ENCODE data around the gene PLXNA2. TPM values are rescaled to one million over a fixed set of nuclear protein-coding genes. Genes with fewer than 3 reads are reported as not detected.

PLXNA2 gene
- total RNA-seq, 2 experiments from 2014 or later: 0.23 TPM; not detected in 1

DNA sequence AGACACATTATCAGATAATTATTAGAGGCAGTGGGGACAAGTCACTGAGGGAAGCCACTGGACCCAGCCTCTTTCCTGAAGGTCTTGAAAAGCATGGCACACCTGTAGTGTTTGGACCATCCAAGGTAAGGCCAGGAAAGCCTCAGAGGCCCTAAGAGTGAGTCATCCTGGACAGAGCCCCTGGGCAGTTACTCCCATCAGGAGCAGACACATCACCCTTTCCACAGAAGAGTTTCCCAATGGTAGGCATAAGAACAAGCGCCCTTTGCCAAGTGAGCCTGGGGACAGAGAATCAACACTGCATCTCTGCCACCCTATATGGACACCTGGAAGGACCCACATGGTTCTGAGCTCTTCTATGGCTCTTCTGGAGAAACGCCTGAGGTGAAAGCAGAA, 136.0 kb downstream of the PLXNA2 start:
- ChIA-PET POLR2A (no interaction called here), CTCF (ENCODE audit: unreplicated experiment) (no interaction called here)
- Histone ChIP-seq H3K4me2 (ENCODE audit: low read length) (no peak overlapping the region), H3K4me1 (ENCODE audit: insufficient read depth, low read length, poor library complexity, severe bottlenecking) (no peaks in the 10 kb centered on the region), H3K9me3 (ENCODE audit: low read length) (no peaks in the 10 kb centered on the region), H4K20me1 (ENCODE audit: insufficient read depth, low read length) (no peaks in the 10 kb centered on the region), H3K36me3 (ENCODE audit: insufficient read depth, low read length) (no peaks in the 10 kb centered on the region), H3K9me2 (ENCODE audit: insufficient read depth, low read length) (no peaks in the 10 kb centered on the region), H3K4me3 (ENCODE audit: low read depth, low read length, poor library complexity, severe bottlenecking) (no peak overlapping the region), H3K79me2 (ENCODE audit: insufficient read depth, low read depth, low read length) (no peaks in the 10 kb centered on the region), H3K27ac (ENCODE audit: low read depth, low read length, poor library complexity, severe bottlenecking) (no peak overlapping the region), H2AFZ (ENCODE audit: low read length) (no peak overlapping the region)
- intact Hi-C loops (cut with micrococcal nuclease; ENCODE audit: unreplicated experiment): no loop called here
- TF ChIP-seq, protein P1, sequence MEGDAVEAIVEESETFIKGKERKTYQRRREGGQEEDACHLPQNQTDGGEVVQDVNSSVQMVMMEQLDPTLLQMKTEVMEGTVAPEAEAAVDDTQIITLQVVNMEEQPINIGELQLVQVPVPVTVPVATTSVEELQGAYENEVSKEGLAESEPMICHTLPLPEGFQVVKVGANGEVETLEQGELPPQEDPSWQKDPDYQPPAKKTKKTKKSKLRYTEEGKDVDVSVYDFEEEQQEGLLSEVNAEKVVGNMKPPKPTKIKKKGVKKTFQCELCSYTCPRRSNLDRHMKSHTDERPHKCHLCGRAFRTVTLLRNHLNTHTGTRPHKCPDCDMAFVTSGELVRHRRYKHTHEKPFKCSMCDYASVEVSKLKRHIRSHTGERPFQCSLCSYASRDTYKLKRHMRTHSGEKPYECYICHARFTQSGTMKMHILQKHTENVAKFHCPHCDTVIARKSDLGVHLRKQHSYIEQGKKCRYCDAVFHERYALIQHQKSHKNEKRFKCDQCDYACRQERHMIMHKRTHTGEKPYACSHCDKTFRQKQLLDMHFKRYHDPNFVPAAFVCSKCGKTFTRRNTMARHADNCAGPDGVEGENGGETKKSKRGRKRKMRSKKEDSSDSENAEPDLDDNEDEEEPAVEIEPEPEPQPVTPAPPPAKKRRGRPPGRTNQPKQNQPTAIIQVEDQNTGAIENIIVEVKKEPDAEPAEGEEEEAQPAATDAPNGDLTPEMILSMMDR (conservative IDR thresholded peaks at IDR 0.05; ENCODE audit: low read length): no peak
- no peak for TF ChIP-seq EZH2phosphoT487 (IDR thresholded peaks at IDR 0.05; ENCODE audit: borderline replicate concordance, low read depth, low read length)
- no TSS peak for BruUV-seq (replicated peaks)
- DNase-seq (ENCODE audit: low spot score): no peak

DNA sequence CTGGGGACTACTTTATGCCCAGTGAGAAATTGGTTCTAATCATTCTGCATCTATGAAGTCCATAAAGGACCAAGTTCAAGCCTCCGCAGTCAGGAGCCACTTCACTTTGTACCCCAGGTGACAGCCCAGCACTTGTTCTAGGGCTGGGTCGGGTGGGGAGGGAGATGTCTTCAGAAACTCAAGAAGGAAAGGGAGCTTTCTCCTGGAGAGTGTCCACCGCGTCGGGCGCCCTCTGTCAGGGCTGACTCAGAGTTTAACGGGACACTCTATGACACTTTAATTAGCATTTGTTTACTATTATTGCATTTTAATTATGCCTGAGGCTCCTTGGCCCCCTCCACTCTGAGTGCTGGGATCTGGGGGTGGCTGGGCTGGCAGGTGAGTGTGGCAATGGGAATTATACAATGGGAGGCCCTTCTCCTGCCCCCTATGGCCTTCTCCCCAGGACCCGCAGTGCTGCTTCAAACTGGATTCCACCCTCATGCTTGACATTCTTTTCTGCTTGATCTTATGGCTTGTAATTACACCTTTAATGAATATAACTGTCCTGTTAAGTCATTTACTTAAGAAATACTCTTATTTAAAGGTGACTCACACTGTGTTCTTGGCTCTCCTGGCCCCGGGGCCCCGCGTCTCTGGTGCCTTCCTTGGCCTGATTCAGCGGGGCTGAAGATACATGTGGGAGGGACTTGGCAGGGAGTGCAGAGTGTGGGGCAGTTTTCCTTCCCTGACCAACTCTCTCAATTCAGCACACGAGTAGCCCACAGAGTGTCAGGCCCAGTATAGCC, 136.6 kb downstream of the PLXNA2 start:
- no TSS peak for BruUV-seq (replicated peaks)
- Histone ChIP-seq H3K4me3 (ENCODE audit: low read depth, low read length, poor library complexity, severe bottlenecking) (no peak overlapping the region), H3K4me1 (ENCODE audit: insufficient read depth, low read length, poor library complexity, severe bottlenecking) (no peaks in the 10 kb centered on the region), H2AFZ (ENCODE audit: low read length) (no peak overlapping the region), H3K79me2 (ENCODE audit: insufficient read depth, low read depth, low read length) (no peaks in the 10 kb centered on the region), H3K9me2 (ENCODE audit: insufficient read depth, low read length) (no peaks in the 10 kb centered on the region), H3K4me2 (ENCODE audit: low read length) (no peak overlapping the region), H4K20me1 (ENCODE audit: insufficient read depth, low read length) (no peaks in the 10 kb centered on the region), H3K27ac (ENCODE audit: low read depth, low read length, poor library complexity, severe bottlenecking) (no peak overlapping the region), H3K36me3 (ENCODE audit: insufficient read depth, low read length) (no peaks in the 10 kb centered on the region), H3K9me3 (ENCODE audit: low read length) (no peaks in the 10 kb centered on the region)
- CTCF ChIA-PET (ENCODE audit: unreplicated experiment): no interaction called here
- TF ChIP-seq, protein P1 (conservative IDR thresholded peaks at IDR 0.05; ENCODE audit: low read length): no peak
- no peak for TF ChIP-seq EZH2phosphoT487 (IDR thresholded peaks at IDR 0.05; ENCODE audit: borderline replicate concordance, low read depth, low read length)
- no peak for DNase-seq (ENCODE audit: low spot score)
- POLR2A ChIA-PET: no interaction called here
- intact Hi-C loops (cut with micrococcal nuclease; ENCODE audit: unreplicated experiment): no loop called here

- Histone ChIP-seq H3K36me3 (ENCODE audit: insufficient read depth, low read length) (no peaks in the 10 kb centered on the region), H3K4me2 (ENCODE audit: low read length) (no peak overlapping the region), H3K4me3 (ENCODE audit: low read depth, low read length, poor library complexity, severe bottlenecking) (no peak overlapping the region), H3K27ac (ENCODE audit: low read depth, low read length, poor library complexity, severe bottlenecking) (no peak overlapping the region), H3K9me3 (ENCODE audit: low read length) (no peaks in the 10 kb centered on the region), H4K20me1 (ENCODE audit: insufficient read depth, low read length) (no peaks in the 10 kb centered on the region), H2AFZ (ENCODE audit: low read length) (no peak overlapping the region), H3K4me1 (ENCODE audit: insufficient read depth, low read length, poor library complexity, severe bottlenecking) (no peaks in the 10 kb centered on the region), H3K9me2 (ENCODE audit: insufficient read depth, low read length) (no peaks in the 10 kb centered on the region), H3K79me2 (ENCODE audit: insufficient read depth, low read depth, low read length) (no peaks in the 10 kb centered on the region)
- POLR2A ChIA-PET: no interaction called here
- TF ChIP-seq, protein P1 (conservative IDR thresholded peaks at IDR 0.05; ENCODE audit: low read length): no peak
- TF ChIP-seq EZH2phosphoT487 (IDR thresholded peaks at IDR 0.05; ENCODE audit: borderline replicate concordance, low read depth, low read length): no peak
- CTCF ChIA-PET (ENCODE audit: unreplicated experiment): no interaction called here
- intact Hi-C loops (cut with micrococcal nuclease; ENCODE audit: unreplicated experiment): no loop called here
- BruUV-seq (replicated peaks): no TSS peak
- DNase-seq (ENCODE audit: low spot score): no peak
Observed at GRCh38 chr1:208106218-208106617, 138.0 kb downstream of the PLXNA2 start.

Measured in OCI-LY7 (cell line).